Stomach (tissue), 4 donors: ENCODE data around the gene AATF.

ENCODE experiments used
- CTCF ChIP-seq, 7 experiments: fragments of 450-650 bp in 4 of 7; fragments of 200-600 bp in 3 of 7; sonication (generic) in 3 of 7; IDR thresholded peaks; one replicate each; pipeline ENCODE4 v1.5.1; 2016 to 2019; ENCODE audit warnings: antibody characterized with exemption in 7 of 7, control low read depth in 2 of 7, mild to moderate bottlenecking in 1 of 7
- EP300 ChIP-seq: sonication (generic); formaldehyde crosslinking; IDR thresholded peaks from one replicate; pipeline ENCODE4 v1.6.1; 2017; ENCODE audit warnings: antibody characterized with exemption
- POLR2A ChIP-seq, 4 donors: fragments of 450-650 bp; IDR thresholded peaks; one replicate each; pipeline ENCODE4 v1.6.1; 2016; ENCODE audit warnings: antibody characterized with exemption in 4 of 4, control low read depth in 2 of 4, mild to moderate bottlenecking in 1 of 4, moderate library complexity in 1 of 4
- POLR2AphosphoS5 ChIP-seq, 3 donors: sonication (generic); formaldehyde crosslinking; IDR thresholded peaks; one replicate each; pipeline ENCODE4 v1.6.1; 2016; ENCODE audit warnings: antibody characterized with exemption in 3 of 3

GRCh38 chr17:37067555-37068111 is 118.9 kb downstream of the AATF start:
- TF ChIP-seq CTCF (IDR thresholded peaks at IDR 0.05) (no peak), POLR2A (IDR thresholded peaks at IDR 0.05) (no peak), POLR2AphosphoS5 (IDR thresholded peaks at IDR 0.05) (peak in 2 of 3 donors; percentile 64 to 78), EP300 (no peak)
